KMS-11 (cell line): ENCODE data around the gene ZNF532.

Experiments used
- H2AFZ ChIP-seq: fragments of 200-600 bp; sonication (generic); 2 replicates; pipeline ENCODE4 v1.6.1; 2016; ENCODE audit warnings: antibody characterized with exemption, mixed run types, low read depth
- H3K27ac ChIP-seq: fragments of 200-600 bp; sonication (generic); 2 replicates; pipeline ENCODE4 v1.6.1; 2016; ENCODE audit warnings: mild to moderate bottlenecking, mixed run types
- H3K27me3 ChIP-seq: fragments of 200-600 bp; sonication (generic); 2 replicates; pipeline ENCODE4 v1.6.1; 2017; ENCODE audit warnings: mild to moderate bottlenecking, low read depth, mixed run types, moderate library complexity; ENCODE audit not compliant: insufficient read depth
- H3K36me3 ChIP-seq: fragments of 200-600 bp; sonication (generic); 2 replicates; pipeline ENCODE4 v1.6.1; 2017; ENCODE audit warnings: mild to moderate bottlenecking, mixed run types; ENCODE audit not compliant: insufficient read depth
- H3K4me1 ChIP-seq: fragments of 200-600 bp; sonication (generic); 2 replicates; pipeline ENCODE4 v1.6.1; 2016; ENCODE audit warnings: mild to moderate bottlenecking, low read depth, mixed run types; ENCODE audit not compliant: poor library complexity, severe bottlenecking
- H3K4me2 ChIP-seq: fragments of 200-600 bp; sonication (generic); 2 replicates; pipeline ENCODE4 v1.7.0; 2016; ENCODE audit warnings: mild to moderate bottlenecking, mixed run types
- H3K4me3 ChIP-seq: fragments of 200-600 bp; sonication (generic); IDR thresholded peaks from 2 replicates; pipeline ENCODE4 v1.6.1; 2017; ENCODE audit warnings: low read depth, low read length, mixed read lengths; ENCODE audit not compliant: insufficient read depth
- H3K79me2 ChIP-seq: fragments of 200-600 bp; sonication (generic); 2 replicates; pipeline ENCODE4 v1.6.1; 2016; ENCODE audit warnings: low read depth, mixed run types; ENCODE audit not compliant: insufficient read depth
- H3K9ac ChIP-seq: fragments of 200-600 bp; sonication (generic); 2 replicates; pipeline ENCODE4 v1.6.1; 2016; ENCODE audit warnings: mild to moderate bottlenecking, mixed run types
- H4K20me1 ChIP-seq: fragments of 200-600 bp; sonication (generic); 2 replicates; pipeline ENCODE4 v1.6.1; 2016; ENCODE audit warnings: mild to moderate bottlenecking, mixed run types; ENCODE audit not compliant: insufficient read depth
- TF ChIP-seq, protein P1 (sequence below): fragments of 200-600 bp; sonication (generic); conservative IDR thresholded peaks from 2 replicates; pipeline ENCODE4 v1.6.1; 2017; ENCODE audit warnings: low read depth, mild to moderate bottlenecking, antibody characterized with exemption, low read length, moderate library complexity, mixed read lengths

ZNF532 gene

DNA sequence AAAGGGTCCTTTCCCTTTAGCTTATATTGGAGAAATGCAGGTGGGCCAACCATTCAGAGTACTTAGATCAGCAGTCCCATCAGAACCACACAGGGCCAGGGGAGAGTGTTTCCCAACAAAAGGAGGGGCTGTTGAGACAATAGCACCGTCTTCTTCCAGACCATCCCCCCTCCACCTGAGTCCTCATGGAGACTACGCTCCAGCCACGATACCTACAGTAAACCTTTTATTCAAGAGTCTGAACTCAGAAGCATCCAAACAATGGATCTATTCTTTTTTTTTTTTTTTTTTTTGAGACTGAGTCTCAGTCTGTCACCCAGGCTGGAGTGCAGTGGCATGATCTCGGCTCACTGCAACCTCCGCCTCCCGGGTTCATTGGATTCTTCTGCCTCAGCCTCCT is 25.7 kb upstream of the ZNF532 start:
- no peak overlapping the region for H2AFZ ChIP-seq
- H3K9ac ChIP-seq, result no peak overlapping the region
- TF ChIP-seq, protein P1, sequence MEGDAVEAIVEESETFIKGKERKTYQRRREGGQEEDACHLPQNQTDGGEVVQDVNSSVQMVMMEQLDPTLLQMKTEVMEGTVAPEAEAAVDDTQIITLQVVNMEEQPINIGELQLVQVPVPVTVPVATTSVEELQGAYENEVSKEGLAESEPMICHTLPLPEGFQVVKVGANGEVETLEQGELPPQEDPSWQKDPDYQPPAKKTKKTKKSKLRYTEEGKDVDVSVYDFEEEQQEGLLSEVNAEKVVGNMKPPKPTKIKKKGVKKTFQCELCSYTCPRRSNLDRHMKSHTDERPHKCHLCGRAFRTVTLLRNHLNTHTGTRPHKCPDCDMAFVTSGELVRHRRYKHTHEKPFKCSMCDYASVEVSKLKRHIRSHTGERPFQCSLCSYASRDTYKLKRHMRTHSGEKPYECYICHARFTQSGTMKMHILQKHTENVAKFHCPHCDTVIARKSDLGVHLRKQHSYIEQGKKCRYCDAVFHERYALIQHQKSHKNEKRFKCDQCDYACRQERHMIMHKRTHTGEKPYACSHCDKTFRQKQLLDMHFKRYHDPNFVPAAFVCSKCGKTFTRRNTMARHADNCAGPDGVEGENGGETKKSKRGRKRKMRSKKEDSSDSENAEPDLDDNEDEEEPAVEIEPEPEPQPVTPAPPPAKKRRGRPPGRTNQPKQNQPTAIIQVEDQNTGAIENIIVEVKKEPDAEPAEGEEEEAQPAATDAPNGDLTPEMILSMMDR, result no peak
- H3K79me2 ChIP-seq, result no peaks in the 10 kb centered on the region
- peaks cover 21% of the 10 kb centered on the region for H3K4me1 ChIP-seq
- no peaks in the 10 kb centered on the region for H3K27me3 ChIP-seq
- H3K36me3 ChIP-seq, result no peaks in the 10 kb centered on the region
- H3K4me2 ChIP-seq, result no peak overlapping the region
- H3K4me3 ChIP-seq, result no peak overlapping the region
- H4K20me1 ChIP-seq, result no peaks in the 10 kb centered on the region
- H3K27ac ChIP-seq, result no peak overlapping the region

DNA sequence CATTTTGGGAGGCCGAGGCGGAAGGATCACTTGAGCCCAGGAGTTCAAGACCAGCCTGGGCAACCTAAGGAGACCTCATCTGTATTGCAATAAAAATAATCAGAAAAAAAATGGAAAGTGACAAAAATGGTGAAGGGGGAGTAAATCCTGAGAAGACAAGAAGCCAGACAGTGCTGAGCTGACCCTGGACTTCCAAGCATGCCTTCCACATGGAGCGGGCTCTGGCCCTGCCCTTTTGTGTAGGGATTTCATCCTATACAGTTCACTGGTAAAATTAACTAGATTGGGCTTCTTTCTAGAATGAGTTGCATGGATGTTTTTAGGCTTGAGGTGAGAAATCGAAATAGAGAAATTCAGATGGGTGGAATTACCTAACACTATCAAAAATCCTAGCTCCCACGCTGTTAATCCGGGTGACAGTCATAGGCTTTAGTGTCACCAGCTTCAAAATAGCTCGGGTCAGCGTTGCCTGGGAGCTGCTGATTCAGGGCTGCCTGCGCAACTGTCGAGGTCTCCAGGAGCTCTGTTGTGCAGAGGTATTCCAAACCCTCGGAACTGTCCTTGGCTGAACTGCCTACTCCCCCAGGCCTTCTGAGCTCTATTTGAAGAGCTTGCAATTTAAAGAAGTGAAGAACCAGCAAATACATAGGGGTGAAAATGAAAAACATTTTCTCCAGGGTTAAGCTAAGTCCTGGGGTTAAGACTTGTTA is 21.5 kb upstream of the ZNF532 start:
- Histone ChIP-seq H3K27me3 (no peaks in the 10 kb centered on the region), H3K27ac (peak overlapping the region; percentile 53), H4K20me1 (no peaks in the 10 kb centered on the region), H3K4me2 (peak overlapping the region; percentile 42), H2AFZ (peak overlapping the region; percentile 24), H3K36me3 (no peaks in the 10 kb centered on the region), H3K4me3 (no peak overlapping the region), H3K9ac (peak overlapping the region; percentile 22; the same call in 1 of the 2 replicates), H3K4me1 (peaks cover 32% of the 10 kb centered on the region), H3K79me2 (no peaks in the 10 kb centered on the region)
- TF ChIP-seq, protein P1, result no peak

DNA sequence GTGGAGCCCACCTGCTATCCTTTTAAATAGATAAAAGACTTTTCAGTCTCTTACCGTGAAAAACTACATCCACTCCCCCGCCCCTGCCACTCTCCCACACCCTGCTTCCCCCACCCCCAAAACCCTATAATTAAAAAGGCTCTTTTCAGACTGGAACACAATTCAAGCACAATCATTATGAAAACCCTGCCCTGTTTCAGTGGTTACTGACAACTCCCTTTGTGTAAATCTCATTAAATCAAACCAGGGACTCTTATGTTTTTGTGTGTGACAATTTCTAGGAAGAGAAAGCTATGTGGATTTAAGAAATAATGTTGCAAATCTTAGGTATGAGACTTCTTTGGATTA is 21.0 kb upstream of the ZNF532 start:
- H3K4me1 ChIP-seq, result peaks cover 32% of the 10 kb centered on the region
- peak overlapping the region; percentile 24; the same call in 1 of the 2 replicates for H2AFZ ChIP-seq
- H3K4me3 ChIP-seq, result no peak overlapping the region
- H3K27me3 ChIP-seq, result no peaks in the 10 kb centered on the region
- H3K9ac ChIP-seq, result peak overlapping the region; percentile 22; the same call in 1 of the 2 replicates
- H3K27ac ChIP-seq, result peak overlapping the region; percentile 53
- H3K36me3 ChIP-seq, result no peaks in the 10 kb centered on the region
- no peaks in the 10 kb centered on the region for H3K79me2 ChIP-seq
- peak overlapping the region; percentile 42 for H3K4me2 ChIP-seq
- TF ChIP-seq, protein P1, result no peak
- H4K20me1 ChIP-seq, result no peaks in the 10 kb centered on the region

DNA sequence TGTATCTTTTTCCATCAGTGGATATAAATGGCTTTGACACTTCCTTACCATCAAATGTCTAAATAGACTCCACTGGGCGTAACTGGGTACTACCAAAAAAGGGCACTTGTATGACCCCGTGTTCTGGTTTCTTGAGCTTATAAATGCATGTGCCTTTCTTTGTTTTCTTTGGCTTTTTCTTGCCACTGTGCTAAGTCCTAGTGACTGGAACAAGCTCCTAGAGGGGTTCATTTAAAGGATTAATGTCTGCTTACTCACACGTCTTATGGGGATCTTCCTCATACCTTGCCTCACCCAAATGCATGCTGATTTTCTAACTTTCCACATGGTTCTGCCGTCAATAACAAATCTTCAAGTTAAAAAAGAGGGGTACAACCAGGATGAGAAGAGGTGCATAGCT is 19.8 kb upstream of the ZNF532 start:
- TF ChIP-seq, protein P1, result no peak
- Histone ChIP-seq H3K4me3 (no peak overlapping the region), H3K79me2 (no peaks in the 10 kb centered on the region), H3K9ac (no peak overlapping the region), H3K27ac (no peak overlapping the region), H3K4me1 (peaks cover 32% of the 10 kb centered on the region), H4K20me1 (no peaks in the 10 kb centered on the region), H3K36me3 (no peaks in the 10 kb centered on the region), H3K4me2 (no peak overlapping the region), H2AFZ (no peak overlapping the region), H3K27me3 (no peaks in the 10 kb centered on the region)
